Karpas-422 (cell line): ENCODE results near the gene LRSAM1. TPM values are rescaled to one million over a fixed set of nuclear protein-coding genes. Genes with fewer than 3 reads are reported as not detected.

Experiments used
- DNase-seq: peaks from one replicate; pipeline ENCODE4 v3.0.0-alpha.2; 2015
- H2AFZ ChIP-seq: fragments of 200-600 bp; sonication (generic); 2 replicates; pipeline ENCODE4 v1.6.1; 2014; ENCODE audit warnings: antibody characterized with exemption, low read length, mixed read lengths
- H3K27ac ChIP-seq: fragments of 200-600 bp; sonication (generic); 2 replicates; pipeline ENCODE4 v1.5.1; 2014; ENCODE audit warnings: mild to moderate bottlenecking, low read length, moderate library complexity
- H3K27me3 ChIP-seq: fragments of 200-600 bp; sonication (generic); 2 replicates; pipeline ENCODE4 v1.6.1; 2014; ENCODE audit warnings: low read length, mixed read lengths
- H3K36me3 ChIP-seq: fragments of 200-600 bp; sonication (generic); 2 replicates; pipeline ENCODE4 v1.6.1; 2014; ENCODE audit warnings: low read length, mixed read lengths; ENCODE audit not compliant: insufficient read depth
- H3K4me1 ChIP-seq: fragments of 200-600 bp; sonication (generic); 2 replicates; pipeline ENCODE4 v1.6.1; 2014; ENCODE audit warnings: mild to moderate bottlenecking, low read length, mixed read lengths
- H3K4me2 ChIP-seq: fragments of 200-600 bp; sonication (generic); 2 replicates; pipeline ENCODE4 v1.6.1; 2014; ENCODE audit warnings: low read length, low read depth, mild to moderate bottlenecking; ENCODE audit not compliant: poor library complexity, severe bottlenecking
- H3K4me3 ChIP-seq: fragments of 200-600 bp; sonication (generic); 2 replicates; pipeline ENCODE4 v1.5.1; 2014; ENCODE audit warnings: mild to moderate bottlenecking, antibody characterized with exemption, low read length, mixed read lengths
- H3K79me2 ChIP-seq: fragments of 200-600 bp; sonication (generic); 2 replicates; pipeline ENCODE4 v1.6.1; 2014; ENCODE audit warnings: mild to moderate bottlenecking, low read length, mixed read lengths
- H3K9ac ChIP-seq: fragments of 200-600 bp; sonication (generic); 2 replicates; pipeline ENCODE4 v1.6.0; 2014; ENCODE audit warnings: low read length
- H3K9me2 ChIP-seq: fragments of 200-600 bp; sonication (generic), shearing (Covaris generic); replicated peaks from 2 replicates; pipeline ENCODE4 v1.6.0; 2014; ENCODE audit warnings: mild to moderate bottlenecking, low read length, moderate library complexity; ENCODE audit not compliant: insufficient read depth
- H3K9me3 ChIP-seq: fragments of 300-700, 200-600 bp; sonication (generic); 2 replicates; pipeline ENCODE4 v1.6.1; 2014; ENCODE audit warnings: low read length, mixed read lengths
- H4K20me1 ChIP-seq: fragments of 200-600 bp; sonication (generic); 2 replicates; pipeline ENCODE4 v1.6.1; 2014; ENCODE audit warnings: mild to moderate bottlenecking, antibody characterized with exemption, low read length, low read depth; ENCODE audit not compliant: insufficient read depth
- total RNA-seq: library from RNA; depleted of rRNA; stranded (reverse); fragments of >200 nt; shearing (Covaris generic); gene quantifications from 2 replicates; pipeline ENCODE4 v1.2.3, GENCODE V29; 2014; ENCODE audit warnings: low replicate concordance

LRSAM1 gene
- total RNA-seq, 1 experiment from 2014 or later = 14.4 TPM

DNA sequence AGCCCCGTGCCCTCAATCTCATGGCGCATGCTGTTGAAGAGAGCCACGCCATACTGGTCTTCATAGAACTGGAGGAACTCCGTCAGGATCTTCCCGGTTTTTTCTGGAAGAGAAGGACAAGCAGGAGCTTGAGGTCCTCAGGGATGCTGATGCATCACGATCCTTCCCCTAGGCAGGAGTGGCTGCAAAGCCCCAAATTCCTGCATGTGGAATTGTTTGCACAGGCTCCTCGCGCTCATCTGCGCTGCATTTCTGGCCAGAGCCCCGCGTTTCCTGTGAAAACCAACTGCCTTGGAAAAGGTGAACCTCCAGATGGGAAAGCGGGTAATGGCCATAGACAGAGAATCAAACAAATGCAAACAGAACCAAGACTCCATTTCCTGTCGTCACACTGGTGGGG lies 80.4 kb downstream of the LRSAM1 start:
- no peaks in the 10 kb centered on the region for H3K9me3 ChIP-seq
- no peak overlapping the region for H3K9ac ChIP-seq
- H4K20me1 ChIP-seq = no peaks in the 10 kb centered on the region
- no peaks in the 10 kb centered on the region for H3K36me3 ChIP-seq
- no peak overlapping the region for H3K4me3 ChIP-seq
- no peaks in the 10 kb centered on the region for H3K27me3 ChIP-seq
- no peaks in the 10 kb centered on the region for H3K79me2 ChIP-seq
- no peak overlapping the region for H3K27ac ChIP-seq
- H3K9me2 ChIP-seq = no peaks in the 10 kb centered on the region
- no peak for DNase-seq
- H3K4me2 ChIP-seq = no peak overlapping the region
- H2AFZ ChIP-seq = no peak overlapping the region
- no peaks in the 10 kb centered on the region for H3K4me1 ChIP-seq

DNA sequence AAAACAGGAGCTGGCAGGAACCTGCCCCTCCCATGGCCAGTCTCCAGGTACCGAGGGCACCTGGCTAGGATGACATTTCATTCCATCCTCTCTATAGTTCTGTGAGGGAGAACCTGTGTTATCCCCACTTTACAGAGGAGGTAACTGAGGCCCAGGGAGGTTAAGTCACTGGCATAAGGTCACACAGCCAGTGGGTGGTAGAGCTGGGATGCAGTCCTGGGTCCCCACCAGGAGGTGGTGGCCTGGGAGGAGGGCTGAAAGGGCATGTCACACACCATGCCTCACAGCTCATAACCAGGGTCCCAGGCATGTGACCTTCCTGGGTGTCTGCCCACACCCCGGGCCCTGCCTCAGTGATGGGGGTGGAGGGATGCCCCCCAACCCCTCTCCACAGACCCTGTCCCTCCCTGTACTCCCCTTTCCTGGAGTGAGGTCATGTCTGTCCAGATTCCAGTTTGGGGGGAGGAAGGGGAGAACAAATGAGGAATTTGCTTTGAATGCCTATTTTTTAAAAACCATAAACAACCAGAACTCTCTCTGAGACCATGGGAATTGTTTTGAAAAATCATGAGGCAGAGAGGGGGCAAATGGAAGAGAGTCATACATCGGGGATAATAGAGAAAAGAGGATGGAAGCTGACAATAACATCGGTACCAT lies 83.1 kb downstream of the LRSAM1 start:
- Histone ChIP-seq H3K4me2 (no peak overlapping the region), H3K9me3 (no peaks in the 10 kb centered on the region), H4K20me1 (no peaks in the 10 kb centered on the region), H3K27ac (no peak overlapping the region), H3K27me3 (no peaks in the 10 kb centered on the region), H3K79me2 (no peaks in the 10 kb centered on the region), H3K36me3 (no peaks in the 10 kb centered on the region), H3K9ac (no peak overlapping the region), H2AFZ (no peak overlapping the region), H3K9me2 (no peaks in the 10 kb centered on the region), H3K4me3 (no peak overlapping the region), H3K4me1 (no peaks in the 10 kb centered on the region)
- DNase-seq = no peak

- Histone ChIP-seq H3K79me2 (no peaks in the 10 kb centered on the region), H2AFZ (no peak overlapping the region), H3K27ac (no peak overlapping the region), H3K4me2 (no peak overlapping the region), H3K27me3 (no peaks in the 10 kb centered on the region), H3K9me3 (no peaks in the 10 kb centered on the region), H3K4me1 (no peaks in the 10 kb centered on the region), H3K36me3 (no peaks in the 10 kb centered on the region), H3K9me2 (no peaks in the 10 kb centered on the region), H4K20me1 (no peaks in the 10 kb centered on the region), H3K9ac (no peak overlapping the region), H3K4me3 (no peak overlapping the region)
- DNase-seq = no peak
Measured at GRCh38 chr9:127534931-127535330, 83.6 kb downstream of the LRSAM1 start.

DNA sequence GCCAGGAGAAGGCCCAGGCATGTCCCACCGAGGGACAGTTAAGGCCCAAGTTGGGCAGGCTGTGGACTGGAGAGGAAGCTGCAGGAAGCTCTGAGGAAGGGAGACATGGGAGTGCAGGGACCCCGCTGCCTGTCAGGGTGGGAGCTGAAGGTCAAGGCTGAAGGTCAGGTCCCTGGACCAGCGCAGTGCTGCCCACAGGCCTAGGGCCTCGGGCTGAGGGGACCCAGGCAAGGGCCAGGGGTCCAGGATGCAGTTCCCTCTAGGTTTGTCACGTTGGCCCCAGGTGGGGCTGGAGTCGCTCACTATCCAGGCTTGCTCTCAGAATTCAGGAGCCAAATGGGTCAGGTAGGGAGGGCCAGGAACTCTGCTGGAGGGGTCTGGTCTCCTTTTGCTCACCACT lies 84.1 kb downstream of the LRSAM1 start:
- Histone ChIP-seq H3K27ac (no peak overlapping the region), H3K9me3 (no peaks in the 10 kb centered on the region), H2AFZ (no peak overlapping the region), H3K27me3 (no peaks in the 10 kb centered on the region), H3K4me3 (no peak overlapping the region), H3K79me2 (no peaks in the 10 kb centered on the region), H3K4me2 (no peak overlapping the region), H3K9ac (no peak overlapping the region), H3K4me1 (no peaks in the 10 kb centered on the region), H3K9me2 (no peaks in the 10 kb centered on the region), H4K20me1 (no peaks in the 10 kb centered on the region), H3K36me3 (no peaks in the 10 kb centered on the region)
- no peak for DNase-seq

DNA sequence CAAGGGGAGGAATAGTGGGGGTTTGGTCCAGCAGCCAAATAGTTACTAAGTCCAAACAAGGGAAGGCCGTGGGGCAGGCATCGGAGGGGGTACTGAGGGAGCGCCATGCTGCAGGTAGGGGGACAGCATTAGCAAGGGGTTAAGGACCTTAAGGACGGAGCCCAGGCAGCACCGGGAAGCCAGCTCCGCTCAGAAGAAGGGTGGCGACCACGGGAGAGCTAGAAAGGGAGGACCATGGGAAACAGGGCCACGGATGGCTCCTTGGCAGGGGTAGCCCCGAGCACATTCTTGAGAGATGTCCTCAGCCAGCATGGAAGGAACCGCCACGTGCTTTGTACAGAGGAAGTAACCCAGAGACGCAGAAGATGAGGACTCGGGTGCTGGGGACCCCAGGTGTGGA lies 84.5 kb downstream of the LRSAM1 start:
- Histone ChIP-seq H3K27me3 (no peaks in the 10 kb centered on the region), H3K4me3 (no peak overlapping the region), H3K36me3 (no peaks in the 10 kb centered on the region), H3K4me1 (no peaks in the 10 kb centered on the region), H4K20me1 (no peaks in the 10 kb centered on the region), H3K9me3 (no peaks in the 10 kb centered on the region), H3K9ac (no peak overlapping the region), H3K27ac (no peak overlapping the region), H3K9me2 (no peaks in the 10 kb centered on the region), H2AFZ (no peak overlapping the region), H3K4me2 (no peak overlapping the region), H3K79me2 (no peaks in the 10 kb centered on the region)
- no peak for DNase-seq

DNA sequence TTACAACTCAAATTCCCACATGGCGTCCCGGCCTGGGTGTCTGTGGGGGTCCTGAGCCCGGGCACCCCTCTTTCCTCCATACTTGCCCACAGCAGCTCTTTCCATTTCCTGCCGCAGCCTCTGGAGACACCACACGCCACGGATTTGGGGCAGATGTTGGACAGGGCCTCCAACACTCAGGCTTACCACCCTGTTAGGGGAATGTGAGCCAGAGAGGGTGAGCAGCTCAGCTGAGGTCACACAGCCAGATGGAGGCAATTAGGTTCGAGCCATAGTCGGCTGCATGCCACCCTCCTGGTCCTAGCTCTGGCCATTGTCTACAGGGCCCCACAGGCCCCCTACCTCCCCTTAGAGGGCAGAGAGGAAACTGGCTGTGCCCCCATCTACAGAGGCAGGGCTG lies 85.2 kb downstream of the LRSAM1 start:
- DNase-seq = no peak
- no peaks in the 10 kb centered on the region for H3K36me3 ChIP-seq
- no peaks in the 10 kb centered on the region for H4K20me1 ChIP-seq
- H3K4me3 ChIP-seq = no peak overlapping the region
- H3K27ac ChIP-seq = no peak overlapping the region
- H2AFZ ChIP-seq = no peak overlapping the region
- H3K4me2 ChIP-seq = no peak overlapping the region
- no peak overlapping the region for H3K9ac ChIP-seq
- H3K4me1 ChIP-seq = no peaks in the 10 kb centered on the region
- no peaks in the 10 kb centered on the region for H3K79me2 ChIP-seq
- H3K9me2 ChIP-seq = no peaks in the 10 kb centered on the region
- H3K27me3 ChIP-seq = no peaks in the 10 kb centered on the region
- H3K9me3 ChIP-seq = no peaks in the 10 kb centered on the region

DNA sequence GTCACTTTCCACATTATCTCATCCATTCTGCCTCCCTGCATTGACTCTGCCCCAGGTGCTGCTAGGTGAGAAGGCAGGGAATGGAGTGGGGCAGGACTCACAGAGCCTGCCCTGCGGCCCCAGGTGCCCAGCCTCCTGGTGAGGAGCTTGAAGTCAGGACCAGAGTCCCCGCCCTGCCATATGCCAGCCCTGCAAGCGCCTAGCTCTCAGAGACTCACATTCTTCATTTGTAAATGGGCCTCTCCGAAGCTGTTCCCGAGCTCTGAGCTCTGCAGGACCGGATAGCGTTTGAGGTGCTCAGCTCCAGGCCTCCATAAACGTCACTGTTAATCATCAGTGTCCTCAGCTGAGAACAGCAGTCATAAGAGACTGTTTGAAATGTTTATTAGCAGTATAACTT lies 85.7 kb downstream of the LRSAM1 start:
- H3K9me3 ChIP-seq = no peaks in the 10 kb centered on the region
- H4K20me1 ChIP-seq = no peaks in the 10 kb centered on the region
- H3K4me3 ChIP-seq = no peak overlapping the region
- H3K27ac ChIP-seq = no peak overlapping the region
- H3K4me1 ChIP-seq = no peaks in the 10 kb centered on the region
- H2AFZ ChIP-seq = no peak overlapping the region
- H3K79me2 ChIP-seq = no peaks in the 10 kb centered on the region
- no peak overlapping the region for H3K4me2 ChIP-seq
- no peaks in the 10 kb centered on the region for H3K9me2 ChIP-seq
- no peaks in the 10 kb centered on the region for H3K27me3 ChIP-seq
- no peak for DNase-seq
- H3K9ac ChIP-seq = no peak overlapping the region
- no peaks in the 10 kb centered on the region for H3K36me3 ChIP-seq

DNA sequence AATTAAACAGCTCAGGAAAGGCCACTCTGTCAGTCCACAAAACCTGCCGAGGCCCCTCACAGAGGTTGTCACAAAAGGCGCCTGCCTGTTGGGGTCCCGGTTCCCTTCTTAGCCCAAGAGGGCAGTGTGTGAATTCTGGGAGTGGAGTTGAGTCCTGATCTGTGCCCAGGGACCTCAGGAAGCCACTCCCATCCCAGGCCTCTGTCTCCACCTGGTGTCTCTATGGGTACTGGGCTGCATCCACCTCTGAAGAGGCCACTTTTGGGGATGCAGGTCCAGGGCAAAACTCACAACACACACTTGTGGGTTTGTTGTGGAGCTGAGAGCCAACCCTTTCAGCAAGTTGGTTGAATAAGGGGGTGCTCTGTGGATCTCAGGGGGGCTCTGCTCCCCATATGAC lies 86.5 kb downstream of the LRSAM1 start:
- Histone ChIP-seq H3K9me3 (no peaks in the 10 kb centered on the region), H3K27me3 (no peaks in the 10 kb centered on the region), H3K36me3 (no peaks in the 10 kb centered on the region), H3K4me2 (no peak overlapping the region), H3K79me2 (no peaks in the 10 kb centered on the region), H3K9ac (no peak overlapping the region), H3K9me2 (no peaks in the 10 kb centered on the region), H2AFZ (no peak overlapping the region), H3K27ac (no peak overlapping the region), H3K4me1 (no peaks in the 10 kb centered on the region), H3K4me3 (no peak overlapping the region), H4K20me1 (no peaks in the 10 kb centered on the region)
- no peak for DNase-seq

GRCh38 chr9:127538849-127539258 lies 87.5 kb downstream of the LRSAM1 start:
- no peaks in the 10 kb centered on the region for H4K20me1 ChIP-seq
- no peak overlapping the region for H3K9ac ChIP-seq
- no peak overlapping the region for H3K27ac ChIP-seq
- no peak overlapping the region for H3K4me3 ChIP-seq
- DNase-seq = no peak
- H3K79me2 ChIP-seq = no peaks in the 10 kb centered on the region
- no peaks in the 10 kb centered on the region for H3K27me3 ChIP-seq
- no peaks in the 10 kb centered on the region for H3K9me3 ChIP-seq
- H3K9me2 ChIP-seq = no peaks in the 10 kb centered on the region
- H2AFZ ChIP-seq = no peak overlapping the region
- H3K4me1 ChIP-seq = no peaks in the 10 kb centered on the region
- no peak overlapping the region for H3K4me2 ChIP-seq
- H3K36me3 ChIP-seq = no peaks in the 10 kb centered on the region
